NCI-H1105 (cell line): Measurements from ENCODE around the gene GFAP.

ENCODE experiments used
- DNase-seq: peaks from one replicate; lab custom pipeline; 2025; lab: John Stamatoyannopoulos, UW

Gene GFAP

DNA sequence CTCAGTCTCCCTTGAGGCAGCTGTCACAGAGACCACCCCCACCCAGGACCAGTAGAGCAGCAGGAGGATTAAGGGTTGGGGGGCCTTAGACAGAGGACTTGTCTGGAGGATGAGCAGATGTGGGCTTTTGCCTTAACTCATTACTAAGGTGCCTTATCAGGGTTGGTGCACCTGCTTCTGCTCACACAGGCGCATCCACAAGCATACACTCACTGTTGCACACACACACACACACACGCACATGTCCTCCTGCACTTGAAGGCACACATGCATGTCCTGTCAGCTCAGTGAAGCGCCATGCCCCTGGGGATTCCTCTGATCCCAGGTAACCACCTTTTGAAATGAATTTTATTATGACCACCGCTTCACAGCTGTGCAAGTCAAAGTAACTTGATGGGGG lies 1.2 kb downstream of the GFAP start:
- DNase-seq, result no peak

DNA sequence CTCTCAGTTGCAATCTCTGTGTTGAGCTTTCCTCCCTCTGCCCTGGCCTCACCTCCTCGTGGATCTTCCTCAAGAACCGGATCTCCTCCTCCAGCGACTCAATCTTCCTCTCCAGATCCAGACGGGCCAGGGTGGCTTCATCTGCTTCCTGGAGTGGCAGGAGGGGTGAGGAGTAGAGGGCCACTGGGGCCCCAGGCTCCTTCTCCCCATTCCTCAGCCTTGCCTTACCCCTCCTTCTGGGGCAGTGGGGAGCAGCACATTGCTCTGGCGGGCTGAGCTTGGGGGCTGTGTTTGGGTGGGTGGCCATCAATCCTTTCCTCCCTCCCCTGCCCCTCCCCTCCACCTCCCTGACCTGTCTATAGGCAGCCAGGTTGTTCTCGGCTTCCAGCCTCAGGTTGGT lies 1.6 kb downstream of the GFAP start:
- no peak for DNase-seq

DNA sequence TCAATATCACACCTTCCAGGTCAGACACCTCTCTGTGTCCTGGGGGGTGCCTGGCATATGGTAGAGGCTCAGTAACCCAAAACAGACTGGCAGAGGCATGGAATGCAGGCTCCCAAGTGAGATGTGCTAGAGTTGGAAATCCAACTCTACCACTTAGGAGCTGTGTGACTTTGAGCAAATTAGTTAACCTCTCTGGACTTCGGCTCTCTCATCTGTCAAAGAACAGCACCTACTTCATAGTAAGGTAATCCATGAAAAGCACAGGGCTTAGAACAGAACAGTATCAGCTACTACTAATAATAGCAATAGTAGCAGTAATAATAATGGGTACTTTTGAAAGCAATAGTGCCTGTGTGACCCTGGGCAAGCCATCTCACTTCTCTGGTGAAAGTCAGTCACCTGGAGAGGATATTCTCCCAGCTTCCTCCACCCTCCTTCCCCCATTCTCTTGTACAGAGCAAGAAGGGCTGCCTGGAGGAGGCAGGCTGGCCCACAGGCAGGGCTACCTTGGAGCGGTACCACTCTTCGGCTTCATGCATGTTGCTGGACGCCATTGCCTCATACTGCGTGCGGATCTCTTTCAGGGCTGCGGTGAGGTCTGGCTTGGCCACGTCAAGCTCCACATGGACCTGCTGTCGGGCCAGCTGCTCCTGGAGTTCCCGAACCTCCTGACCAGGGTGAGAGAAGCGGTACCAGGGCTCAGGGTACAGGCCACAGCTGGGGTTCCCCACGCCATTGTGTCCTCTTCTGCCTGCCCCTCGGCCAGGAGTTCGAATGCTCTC lies 2.3 kb downstream of the GFAP start:
- no peak for DNase-seq

DNA sequence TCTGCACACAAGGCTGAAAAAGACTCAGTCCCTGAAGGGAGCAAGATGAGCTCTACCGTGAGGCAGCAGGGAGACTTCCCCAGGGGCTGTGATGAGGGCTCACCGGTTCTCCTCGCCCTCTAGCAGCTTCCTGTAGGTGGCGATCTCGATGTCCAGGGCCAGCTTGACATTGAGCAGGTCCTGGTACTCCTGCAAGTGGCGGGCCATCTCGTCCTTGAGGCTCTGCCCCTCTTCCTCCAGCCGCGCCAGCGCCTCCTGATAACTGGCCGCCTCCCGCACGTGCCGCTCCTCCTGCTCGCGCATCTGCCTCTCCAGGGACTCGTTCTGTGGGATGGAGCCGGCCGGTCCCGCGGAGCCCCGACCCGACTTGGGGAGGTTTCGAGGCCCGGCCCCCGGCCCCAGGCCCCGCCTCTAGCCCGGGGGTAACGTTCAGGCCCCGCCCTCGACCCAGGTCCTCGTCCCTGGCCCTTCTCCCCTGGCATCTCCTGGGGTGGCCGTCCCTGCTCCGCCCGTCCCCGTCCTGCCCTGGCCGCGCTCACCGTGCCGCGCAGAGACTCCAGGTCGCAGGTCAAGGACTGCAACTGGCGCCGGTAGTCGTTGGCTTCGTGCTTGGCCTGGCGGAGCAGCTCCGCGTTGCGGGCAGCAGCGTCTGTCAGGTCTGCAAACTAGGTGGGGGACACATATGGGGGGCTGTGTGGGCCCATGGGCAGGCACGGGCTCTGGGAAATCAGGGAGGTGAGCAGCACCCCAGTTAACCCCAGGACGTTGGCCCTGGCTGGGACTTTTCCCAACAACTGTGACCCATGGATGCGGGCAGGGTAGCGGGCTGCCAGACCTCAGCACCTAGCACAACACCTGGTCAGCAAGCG lies 3.9 kb downstream of the GFAP start:
- peak; percentile 6 for DNase-seq

DNA sequence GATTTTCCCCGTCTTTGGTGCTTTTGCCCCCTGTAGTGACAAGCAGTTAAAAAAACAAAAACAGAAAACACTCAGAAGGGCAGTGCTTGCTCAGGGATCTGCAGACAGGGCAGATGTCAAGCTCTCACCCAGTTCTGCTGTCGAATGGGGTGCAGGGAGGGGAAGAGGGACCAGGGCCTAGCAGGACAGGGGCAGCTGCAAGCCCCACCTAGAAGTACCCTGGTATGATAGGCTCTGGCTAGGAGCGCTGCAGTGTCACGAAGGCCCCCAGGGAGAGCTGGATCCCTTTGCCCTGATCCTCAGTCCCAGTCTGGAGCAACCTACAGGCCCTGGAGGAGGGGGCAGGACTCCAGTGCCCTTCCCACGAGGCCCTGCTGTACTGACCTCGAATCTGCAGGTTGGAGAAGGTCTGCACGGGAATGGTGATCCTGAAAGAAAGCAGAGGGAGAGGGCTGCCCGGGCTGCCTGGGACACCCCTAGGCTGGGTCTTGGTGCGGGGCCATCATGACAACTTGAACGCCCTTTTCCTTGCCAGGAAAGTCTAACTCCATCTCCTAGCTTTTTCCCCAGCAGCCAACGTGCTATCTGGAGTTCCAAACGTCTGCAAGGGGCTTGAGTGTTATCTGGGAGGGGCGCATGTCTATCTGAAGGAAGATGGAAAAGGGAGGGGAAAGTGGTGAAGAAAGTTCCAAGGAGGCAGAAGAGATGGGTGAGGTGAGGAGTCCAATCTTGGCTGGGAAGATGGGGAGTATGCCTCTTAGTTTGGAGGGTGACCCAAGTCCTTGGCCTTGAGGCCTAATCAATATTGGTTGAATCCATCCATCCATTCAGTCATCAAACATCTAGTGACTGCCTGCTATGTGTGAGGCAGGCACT lies 4.8 kb downstream of the GFAP start:
- DNase-seq, result no peak

DNA sequence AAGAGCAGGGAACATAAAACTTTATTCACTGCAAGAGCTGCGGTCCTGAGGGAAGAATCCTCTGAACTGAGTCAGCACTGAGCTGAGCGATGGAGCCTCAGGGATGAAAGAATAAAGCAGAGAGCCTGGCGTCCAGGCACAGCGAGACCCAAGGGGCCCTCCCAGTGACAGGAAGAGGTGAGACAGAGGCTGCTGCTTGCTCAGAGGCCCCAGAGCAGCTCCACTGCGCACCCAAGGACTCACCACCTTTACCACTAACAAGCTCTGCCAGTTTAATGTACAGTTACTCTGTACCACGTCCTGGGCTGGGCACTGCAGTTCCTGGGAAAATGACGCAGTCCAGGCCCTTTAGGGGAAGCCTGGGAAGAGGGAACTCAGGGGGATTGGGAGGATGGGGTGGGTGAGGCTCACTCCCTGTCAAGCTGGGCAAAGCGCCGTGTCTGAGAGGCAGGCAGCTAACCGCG lies 5.6 kb downstream of the GFAP start:
- DNase-seq, result no peak

DNA sequence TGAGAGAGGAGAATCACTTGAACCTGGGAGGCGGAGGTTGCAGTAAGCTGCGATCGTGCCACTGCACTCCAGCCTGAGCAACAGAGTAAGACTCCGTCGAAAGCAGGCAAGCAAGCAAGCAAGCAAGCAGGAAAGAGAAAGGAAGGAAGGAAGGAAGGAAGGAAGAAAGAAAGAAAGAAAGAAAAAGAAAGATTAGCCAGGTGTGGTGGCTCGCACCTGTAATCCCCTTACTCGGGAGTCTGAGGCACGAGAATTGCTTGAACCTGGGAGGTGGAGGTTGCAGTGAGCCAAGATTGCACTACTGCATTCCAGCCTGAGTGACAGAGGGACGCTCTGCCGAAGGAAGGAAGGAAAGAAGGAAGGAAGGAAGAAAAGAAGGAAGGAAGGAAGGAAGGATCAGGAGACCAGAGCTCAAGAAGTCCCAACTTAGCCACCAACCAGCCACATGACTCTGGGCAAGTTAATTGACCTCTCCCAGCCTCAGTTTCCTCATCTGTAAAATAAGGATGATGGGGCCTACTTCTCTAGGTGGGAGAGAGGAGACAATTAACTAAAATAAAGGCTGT lies 6.5 kb downstream of the GFAP start:
- no peak for DNase-seq

DNA sequence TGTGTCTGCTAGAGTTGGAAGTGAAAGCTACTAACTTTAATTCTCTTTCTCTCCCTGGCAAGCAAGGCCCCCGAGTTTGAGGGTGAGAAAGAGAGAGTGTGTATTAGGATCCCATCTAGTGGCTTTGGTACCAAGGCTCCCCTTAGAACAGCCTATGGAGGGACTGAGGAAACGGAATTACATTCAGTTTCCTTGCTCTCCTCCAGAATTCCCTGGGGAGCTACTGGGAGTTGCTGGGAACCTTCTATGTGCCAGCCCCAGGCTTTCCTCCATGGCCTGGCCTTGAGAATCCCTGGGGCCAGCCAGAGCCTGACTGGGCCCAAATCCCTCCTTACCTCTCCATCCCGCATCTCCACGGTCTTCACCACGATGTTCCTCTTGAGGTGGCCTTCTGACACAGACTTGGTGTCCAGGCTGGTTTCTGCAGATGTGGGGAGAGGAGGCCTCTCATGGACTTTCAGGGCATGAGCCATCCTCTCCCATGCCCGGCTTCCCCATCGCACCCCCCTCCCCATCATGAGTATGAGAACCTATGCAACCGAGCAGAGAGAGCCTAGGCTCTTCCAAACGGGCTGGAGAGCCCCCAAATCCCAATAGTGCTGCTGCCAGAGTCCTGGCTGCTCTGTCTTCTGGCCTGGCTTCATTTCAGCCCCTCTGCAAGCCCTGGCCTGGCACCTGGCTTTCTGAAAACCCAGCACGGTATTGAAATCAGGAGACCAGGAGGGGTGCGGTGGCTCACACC lies 7.4 kb downstream of the GFAP start:
- no peak for DNase-seq

DNA sequence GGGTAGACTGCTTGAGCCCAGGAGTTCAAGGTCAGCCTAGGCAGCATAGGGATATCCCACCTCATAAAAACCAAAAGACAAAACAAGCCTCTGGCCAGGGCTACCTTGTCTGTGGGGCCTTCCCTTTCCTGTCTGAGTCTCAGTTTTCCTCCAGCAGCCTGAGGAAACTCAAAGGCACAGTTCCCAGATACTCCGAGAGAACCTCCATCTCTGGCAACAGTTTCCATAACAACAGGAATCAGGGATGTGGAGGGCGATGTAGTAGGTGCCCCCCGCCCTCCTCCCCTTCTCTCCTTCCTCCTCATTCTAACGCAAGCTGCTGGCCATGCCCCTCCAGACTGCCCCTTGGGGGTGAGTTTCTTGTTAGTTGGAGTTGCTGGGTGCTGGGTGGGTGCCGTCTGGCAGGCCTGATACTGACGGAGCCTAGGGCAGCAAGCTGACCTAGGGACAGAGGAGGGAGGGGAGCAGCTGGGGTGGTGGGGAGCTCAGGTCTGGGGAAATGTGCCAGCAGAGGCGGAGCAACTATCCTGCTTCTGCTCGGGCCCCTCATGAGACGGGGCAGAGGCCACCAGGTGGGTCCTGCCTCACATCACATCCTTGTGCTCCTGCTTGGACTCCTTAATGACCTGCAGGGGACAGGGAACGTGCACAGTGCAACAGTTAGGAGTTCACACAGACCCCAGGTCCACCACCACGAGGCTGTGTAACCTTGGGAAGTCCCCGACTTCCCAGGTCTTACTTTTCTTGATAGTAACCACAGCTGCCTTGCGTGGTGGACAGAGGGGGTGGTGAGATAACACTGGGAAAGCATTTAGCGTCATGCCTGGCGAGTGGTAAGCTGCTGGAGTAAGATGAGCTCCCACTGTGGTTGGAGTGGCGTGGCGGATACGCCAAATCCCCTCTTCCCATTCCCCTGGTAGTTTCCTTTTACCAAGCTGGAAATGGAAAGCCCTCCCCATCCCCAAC lies 8.3 kb downstream of the GFAP start:
- no peak for DNase-seq

DNA sequence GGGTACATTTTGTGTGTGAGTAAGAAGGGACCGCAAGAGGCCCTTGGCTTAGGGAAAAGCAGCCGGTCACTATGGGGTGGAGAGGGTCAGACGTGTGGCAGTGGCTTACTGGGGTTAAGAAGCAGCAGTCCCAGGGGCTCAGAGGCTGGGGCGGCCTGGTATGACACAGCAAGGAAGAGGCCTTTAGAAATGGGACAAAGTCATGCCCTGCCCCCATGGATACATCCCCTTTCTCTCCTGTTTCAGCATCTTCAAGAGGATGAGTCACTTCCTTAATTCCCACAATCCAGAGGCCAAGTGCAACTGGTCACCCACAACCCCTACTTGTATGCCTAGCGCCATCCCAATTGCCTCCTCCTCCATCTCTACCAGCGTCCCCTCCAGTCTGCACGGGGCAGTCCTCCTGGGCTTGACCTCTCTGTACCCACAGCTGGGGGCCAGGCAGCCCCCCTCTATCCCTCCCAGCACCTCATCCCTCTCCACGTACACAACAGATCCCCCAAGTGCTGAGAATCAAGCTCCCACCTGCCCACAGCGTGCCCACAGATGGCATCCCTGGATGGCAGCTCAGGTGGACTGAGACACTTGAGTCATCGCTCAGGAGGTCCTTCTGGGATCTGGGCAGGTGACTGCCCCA lies 9.2 kb downstream of the GFAP start:
- no peak for DNase-seq

DNA sequence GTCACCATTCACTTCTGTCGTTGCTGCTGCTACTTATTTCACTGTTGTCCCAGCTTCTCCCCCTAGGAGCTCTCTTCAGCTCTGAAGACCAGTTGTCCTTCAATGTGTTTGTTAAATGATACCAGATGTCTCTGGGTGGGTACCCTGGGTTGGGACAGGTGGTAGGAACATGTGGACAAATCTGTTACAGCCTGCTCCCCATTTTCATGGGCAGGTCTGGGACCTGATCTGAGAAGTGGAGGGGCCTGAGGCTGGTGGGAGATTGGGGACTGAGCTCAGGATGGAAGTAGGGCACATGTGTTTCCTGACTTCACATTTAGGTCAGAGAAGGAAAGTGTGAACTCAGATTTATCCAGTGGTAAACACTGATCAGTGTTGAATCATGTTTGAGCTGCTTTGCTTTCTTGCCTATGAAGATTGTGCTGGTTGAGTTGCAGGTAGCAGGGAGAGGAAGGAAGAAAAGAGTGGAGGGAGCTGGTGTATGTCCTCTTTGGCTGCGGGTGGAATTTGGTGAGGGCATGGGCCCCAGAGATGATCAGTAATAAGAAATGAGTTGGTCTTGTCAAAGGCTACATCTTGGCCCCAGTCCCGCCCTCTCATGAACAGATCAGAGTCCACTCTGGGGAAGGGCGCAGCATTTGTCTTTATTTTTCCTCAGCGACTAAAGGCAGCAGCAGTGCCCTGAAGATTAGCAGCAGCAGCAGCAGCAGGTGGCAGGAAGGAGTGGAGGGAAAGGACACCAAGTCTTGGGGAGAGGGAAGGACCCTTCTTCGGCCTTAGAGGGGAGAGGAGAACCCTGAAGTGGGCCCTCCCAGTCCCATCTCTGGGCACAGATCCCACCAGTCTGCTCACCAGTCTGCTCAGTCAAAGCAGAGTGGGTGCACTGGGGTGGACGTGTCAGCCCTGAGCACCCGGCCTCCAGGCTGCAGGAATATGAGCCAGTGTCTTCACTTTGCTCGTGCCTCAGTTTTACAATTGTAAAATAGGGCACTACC lies 10.0 kb downstream of the GFAP start:
- no peak for DNase-seq

DNA sequence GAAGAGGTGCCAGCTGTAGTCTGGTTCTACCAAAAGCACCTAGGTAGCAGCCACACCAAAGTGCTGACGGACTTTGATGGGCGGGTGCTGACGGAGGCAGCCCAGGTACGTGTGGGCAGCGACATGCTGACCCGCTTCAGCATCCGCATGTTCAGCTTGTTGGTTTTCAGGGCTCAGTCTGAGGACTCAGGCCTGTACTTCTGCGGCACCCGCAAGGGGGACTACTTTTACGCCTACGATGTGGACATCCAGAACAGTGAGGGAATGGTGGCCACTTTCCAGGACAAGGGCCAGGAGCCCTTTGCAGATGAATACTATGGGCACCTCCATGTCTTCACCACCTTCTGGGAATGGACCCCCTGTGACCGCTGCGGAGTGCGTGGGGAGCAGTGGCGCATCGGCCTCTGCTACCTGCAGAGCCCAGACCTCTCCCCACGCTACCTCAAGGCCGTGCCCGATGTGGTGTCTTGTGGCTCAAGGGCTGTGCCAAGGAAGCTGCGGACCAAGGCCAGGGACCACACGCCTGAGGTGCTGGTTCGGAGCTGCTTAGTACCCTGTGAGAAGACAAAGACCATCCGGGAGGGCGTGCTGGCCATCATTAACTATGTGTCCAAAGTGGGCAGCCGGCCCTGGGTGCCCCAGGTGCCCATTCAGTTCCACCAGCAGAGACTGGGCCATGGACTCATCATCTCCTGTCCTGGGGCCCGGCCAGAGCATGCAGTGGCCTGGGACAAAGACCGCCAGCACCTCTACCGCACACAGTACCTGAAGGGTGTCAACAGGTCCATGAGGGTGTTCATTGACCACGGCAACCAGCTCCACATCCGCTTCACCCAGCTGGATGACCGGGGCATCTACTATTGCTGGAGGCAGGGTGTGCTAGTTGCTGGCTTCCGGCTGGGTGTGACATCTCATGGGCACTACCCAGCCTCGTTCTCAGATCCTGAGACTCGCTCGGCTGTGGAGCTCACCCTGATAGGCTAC lies 11.0 kb downstream of the GFAP start:
- no peak for DNase-seq

DNA sequence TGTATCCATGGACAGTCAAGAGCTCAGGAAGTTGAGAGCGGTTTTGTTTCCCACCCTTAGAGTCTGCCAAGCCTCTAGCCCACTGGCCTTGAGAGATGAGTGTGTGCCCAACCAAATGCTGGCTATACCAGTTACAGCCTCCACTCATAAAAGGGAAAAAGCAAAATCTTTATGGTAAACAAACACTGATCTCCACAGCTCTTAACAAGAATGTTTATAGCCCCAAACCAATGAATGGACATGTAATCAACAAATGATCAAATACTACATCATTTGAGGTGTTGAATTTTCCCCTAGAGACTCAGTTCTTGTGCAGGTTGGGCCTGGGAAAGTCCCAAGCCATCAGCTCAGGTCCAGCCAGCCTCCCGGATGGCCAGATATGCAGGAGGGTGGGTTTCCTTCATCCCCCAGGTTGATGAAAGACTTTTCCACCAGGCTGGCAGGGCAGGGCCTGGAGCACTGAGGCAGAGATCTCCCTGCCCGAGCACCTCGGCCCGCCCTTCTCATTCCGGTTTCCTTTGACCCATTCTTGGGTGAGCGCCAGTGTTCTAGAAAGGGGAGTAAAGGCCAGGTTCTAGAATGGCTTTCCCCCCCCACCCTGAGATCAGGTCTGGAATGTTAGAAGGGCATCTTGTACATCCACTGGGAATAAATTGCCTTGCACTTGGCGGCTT lies 12.2 kb downstream of the GFAP start:
- DNase-seq, result no peak

DNA sequence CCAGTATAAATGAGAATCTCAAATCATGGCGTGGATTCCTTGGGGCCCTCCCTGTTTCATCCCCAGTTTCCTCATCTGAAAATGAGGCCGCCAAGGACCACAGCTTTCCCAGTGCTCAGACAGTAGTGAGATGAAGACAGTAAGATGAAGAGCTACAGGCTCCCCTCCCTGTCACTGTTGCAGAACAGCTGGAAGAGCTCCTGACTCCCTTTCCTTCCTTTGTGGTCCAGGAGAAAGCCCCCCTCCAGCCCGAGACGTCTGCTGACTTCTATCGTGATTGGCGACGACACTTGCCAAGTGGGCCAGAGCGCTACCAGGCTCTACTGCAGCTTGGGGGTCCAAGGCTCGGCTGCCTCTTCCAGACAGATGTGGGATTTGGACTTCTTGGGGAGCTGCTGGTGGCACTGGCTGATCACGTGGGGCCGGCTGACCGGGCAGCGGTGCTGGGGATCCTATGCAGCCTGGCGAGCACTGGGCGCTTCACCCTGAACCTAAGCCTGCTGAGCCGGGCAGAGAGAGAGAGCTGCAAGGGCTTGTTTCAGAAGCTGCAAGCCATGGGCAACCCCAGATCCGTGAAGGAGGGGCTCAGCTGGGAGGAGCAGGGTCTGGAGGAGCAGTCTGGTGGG lies 13.1 kb downstream of the GFAP start:
- DNase-seq, result no peak

DNA sequence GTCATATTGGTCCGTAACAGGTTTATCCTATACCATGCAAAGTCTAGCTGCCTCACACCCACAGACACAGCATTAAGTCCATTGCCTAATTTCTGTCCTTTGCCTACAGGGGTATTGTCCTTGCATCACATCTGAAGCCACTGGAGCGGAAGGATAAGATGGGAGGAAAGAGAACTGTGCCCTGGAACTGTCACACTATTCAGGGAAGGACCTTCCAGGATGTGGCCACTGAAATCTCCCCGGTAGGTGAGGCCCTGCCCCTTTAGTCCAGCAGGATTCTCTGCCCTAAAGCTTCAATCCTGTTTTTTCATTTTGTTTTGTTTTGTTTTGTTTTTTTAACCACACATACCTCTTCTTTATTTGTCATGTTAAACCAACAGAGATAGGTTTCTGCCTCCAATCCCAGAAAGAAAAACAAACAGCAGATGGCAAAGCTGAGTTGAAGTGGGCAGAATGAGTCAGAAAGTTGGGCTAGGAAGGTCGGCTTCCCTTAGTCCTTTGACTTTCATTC lies 13.8 kb downstream of the GFAP start:
- no peak for DNase-seq

DNA sequence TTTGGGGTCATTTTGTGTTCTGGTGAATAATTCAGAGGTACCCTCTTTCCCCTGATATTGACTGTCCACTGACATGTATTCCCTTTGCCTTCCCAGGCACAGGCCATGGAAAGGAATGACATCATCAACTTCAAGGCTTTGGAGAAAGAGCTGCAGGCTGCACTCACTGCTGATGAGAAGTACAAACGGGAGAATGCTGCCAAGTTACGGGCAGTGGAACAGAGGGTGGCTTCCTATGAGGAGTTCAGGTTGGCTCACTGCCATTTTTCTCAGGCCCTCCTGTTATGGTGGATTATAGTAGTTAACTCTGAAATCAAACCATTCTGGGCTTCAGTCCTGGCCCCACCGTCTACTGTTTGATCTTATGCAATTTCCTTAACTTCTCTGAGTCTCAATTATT lies 14.4 kb downstream of the GFAP start:
- DNase-seq, result no peak
